H1 (cell line): ENCODE data around the gene ZDHHC3. TPM values are rescaled to one million over a fixed set of nuclear protein-coding genes. Genes with fewer than 3 reads are reported as not detected.

Experiments
- CTCF ChIA-PET: fragments of 300-600 bp; sonication (Branson Sonifier 250); formaldehyde crosslinking; loops from one replicate; lab custom pipeline; 2021; ENCODE audit not compliant: partially characterized antibody; lab: Charles Lee
- POLR2A ChIA-PET: fragments of 300-600 bp; sonication (Branson Sonifier 250); formaldehyde crosslinking; loops from one replicate; lab custom pipeline; 2021; ENCODE audit warnings: inconsistent platforms; ENCODE audit not compliant: partially characterized antibody; lab: Charles Lee
- DNase-seq, 2 experiments: peaks; one replicate each; pipeline versions ENCODE4 v3.0.0 to v3.0.0-alpha.2; 2010 to 2022; ENCODE audit warnings: low spot score in 2 of 2, low read depth in 1 of 2, mixed read lengths in 1 of 2
- FAIRE-seq: peaks from 2 replicates; lab custom pipeline; 2011; peaks lifted over from hg19 to GRCh38; lab: Jason Lieb, UNC
- H2AFZ ChIP-seq: 2 replicates; pipeline ENCODE4 v1.8.1; 2012; ENCODE audit warnings: low read length, inconsistent platforms
- H2AK5ac ChIP-seq: 2 replicates; pipeline ENCODE4 v1.6.1; 2013; ENCODE audit warnings: low read depth, low read length
- H2BK120ac ChIP-seq: replicated peaks from 2 replicates; pipeline ENCODE3; 2013; ENCODE audit warnings: low read depth, low read length, inconsistent platforms
- H2BK12ac ChIP-seq: 2 replicates; pipeline ENCODE4 v1.6.1; 2013; ENCODE audit warnings: low read depth, low read length
- H2BK15ac ChIP-seq: 2 replicates; pipeline ENCODE4 v1.6.1; 2013; ENCODE audit warnings: low read length
- H2BK20ac ChIP-seq: 2 replicates; pipeline ENCODE4 v1.6.1; 2013; ENCODE audit warnings: low read length
- H2BK5ac ChIP-seq: 2 replicates; pipeline ENCODE4 v1.6.1; 2013; ENCODE audit warnings: low read depth, low read length
- H3K14ac ChIP-seq: 2 replicates; pipeline ENCODE4 v1.6.1; 2013; ENCODE audit warnings: inconsistent platforms; ENCODE audit not compliant: insufficient read length
- H3K18ac ChIP-seq: 2 replicates; pipeline ENCODE4 v1.6.1; 2013; ENCODE audit warnings: low read length; ENCODE audit errors: extremely low read depth
- H3K23ac ChIP-seq: 2 replicates; pipeline ENCODE4 v1.6.1; 2013; ENCODE audit warnings: inconsistent platforms; ENCODE audit not compliant: insufficient read length
- H3K23me2 ChIP-seq: 2 replicates; pipeline ENCODE4 v1.6.1; 2013; ENCODE audit warnings: low read depth, low read length
- H3K27ac ChIP-seq: 2 replicates; pipeline ENCODE4 v1.6.1; 2011; ENCODE audit warnings: low read depth, low read length, inconsistent platforms
- H3K27me3 ChIP-seq, 4 experiments: replicated peaks in 1 of 4; 1 replicate in 1 of 4; 2 replicates in 3 of 4; pipeline versions ENCODE4 v1.6.1 to v1.8.1; 2011 to 2013; ENCODE audit warnings: low read length in 3 of 4, mild to moderate bottlenecking in 3 of 4, inconsistent platforms in 2 of 4, mixed read lengths in 2 of 4, moderate library complexity in 1 of 4; ENCODE audit not compliant: control insufficient read depth in 3 of 4, insufficient read depth in 3 of 4; ENCODE audit errors: extremely low read depth in 1 of 4
- H3K36me3 ChIP-seq, 4 experiments: 2 replicates each; pipeline versions ENCODE4 v1.6.1 to v1.8.1; 2011 to 2013; ENCODE audit warnings: mild to moderate bottlenecking in 4 of 4, low read length in 3 of 4, moderate library complexity in 2 of 4, control low read depth in 1 of 4, inconsistent platforms in 1 of 4; ENCODE audit not compliant: insufficient read depth in 4 of 4, control insufficient read depth in 2 of 4
- H3K4ac ChIP-seq: replicated peaks from 2 replicates; pipeline ENCODE3; 2013; ENCODE audit warnings: low read length, low read depth, mixed read lengths, inconsistent platforms; ENCODE audit not compliant: insufficient read length
- H3K4me1 ChIP-seq, 4 experiments: replicated peaks in 1 of 4; 1 replicate in 1 of 4; 2 replicates in 3 of 4; pipeline versions ENCODE4 v1.6.1 to v1.8.1; 2011 to 2013; ENCODE audit warnings: low read length in 3 of 4, inconsistent platforms in 2 of 4, mixed read lengths in 1 of 4; ENCODE audit not compliant: insufficient read depth in 4 of 4, control insufficient read depth in 3 of 4
- H3K4me2 ChIP-seq, 2 experiments: 2 replicates each; pipeline versions ENCODE4 v1.6.1 to v1.8.1; 2011 to 2013; ENCODE audit warnings: low read depth in 2 of 2, low read length in 2 of 2, control low read depth in 1 of 2, inconsistent platforms in 1 of 2, mild to moderate bottlenecking in 1 of 2; ENCODE audit not compliant: insufficient read depth in 1 of 2
- H3K4me3 ChIP-seq, 4 experiments: fragments of 200-600, 300-600 bp in 1 of 4; sonication (generic), shearing (Covaris generic), sonication (Bioruptor Twin) in 1 of 4; 2 replicates each; pipeline versions ENCODE4 v1.5.1 to v1.8.1; 2011 to 2016; ENCODE audit warnings: low read length in 4 of 4, low read depth in 3 of 4, control low read depth in 2 of 4, inconsistent platforms in 2 of 4, mild to moderate bottlenecking in 2 of 4, mixed read lengths in 1 of 4, moderate library complexity in 1 of 4; ENCODE audit not compliant: insufficient read depth in 2 of 4; ENCODE audit errors: extremely low read depth in 1 of 4
- H3K56ac ChIP-seq: replicated peaks from 2 replicates; pipeline ENCODE3; 2013; ENCODE audit warnings: low read depth, mild to moderate bottlenecking, mixed read lengths, low read length, inconsistent platforms; ENCODE audit not compliant: insufficient read length
- H3K79me1 ChIP-seq: 2 replicates; pipeline ENCODE4 v1.6.1; 2013; ENCODE audit warnings: low read depth, low read length, control low read depth
- H3K79me2 ChIP-seq, 2 experiments: 2 replicates each; pipeline versions ENCODE4 v1.6.1 to v1.8.1; 2012 to 2013; ENCODE audit warnings: low read length in 2 of 2, mild to moderate bottlenecking in 2 of 2, inconsistent platforms in 1 of 2; ENCODE audit not compliant: insufficient read depth in 2 of 2, control insufficient read depth in 1 of 2
- H3K9ac ChIP-seq, 4 experiments: replicated peaks in 1 of 4; 1 replicate in 1 of 4; 2 replicates in 3 of 4; pipeline versions ENCODE4 v1.6.1 to v1.8.1; 2011 to 2013; ENCODE audit warnings: low read depth in 3 of 4, low read length in 3 of 4, control low read depth in 2 of 4, mild to moderate bottlenecking in 2 of 4, moderate library complexity in 2 of 4, inconsistent platforms in 1 of 4; ENCODE audit errors: extremely low read depth in 1 of 4
- H3K9me3 ChIP-seq, 2 experiments: 2 replicates each; pipeline versions ENCODE4 v1.6.1 to v1.8.1; 2012 to 2013; ENCODE audit warnings: mild to moderate bottlenecking in 2 of 2, moderate library complexity in 2 of 2, control low read depth in 1 of 2, inconsistent platforms in 1 of 2, low read depth in 1 of 2, low read length in 1 of 2, mixed read lengths in 1 of 2; ENCODE audit not compliant: insufficient read depth in 2 of 2
- H4K20me1 ChIP-seq, 2 experiments: replicated peaks in 1 of 2; 2 replicates each; pipeline versions ENCODE3 to v1.8.1; 2011 to 2013; ENCODE audit warnings: inconsistent platforms in 2 of 2, low read length in 2 of 2, mild to moderate bottlenecking in 1 of 2; ENCODE audit not compliant: insufficient read depth in 2 of 2, control insufficient read depth in 1 of 2
- H4K5ac ChIP-seq: 2 replicates; pipeline ENCODE4 v1.6.1; 2013; ENCODE audit warnings: low read length, low read depth, mixed read lengths, inconsistent platforms; ENCODE audit not compliant: insufficient read length
- H4K8ac ChIP-seq: 2 replicates; pipeline ENCODE4 v1.8.0; 2013; ENCODE audit warnings: mild to moderate bottlenecking, moderate library complexity, low read length, inconsistent platforms; ENCODE audit not compliant: insufficient read depth; ENCODE audit errors: extremely low read depth
- H4K91ac ChIP-seq: replicated peaks from 2 replicates; pipeline ENCODE3; 2013; ENCODE audit warnings: low read length, mixed read lengths, inconsistent platforms; ENCODE audit not compliant: insufficient read length
- ASH2L ChIP-seq: fragments of 200-600, 300-600 bp; sonication (generic); IDR thresholded peaks from one replicate; pipeline ENCODE4 v1.7.1; 2017; ENCODE audit warnings: low read length
- ATF2 ChIP-seq: IDR thresholded peaks from 2 replicates; pipeline ENCODE4 v1.6.1; 2012; ENCODE audit warnings: low read length, inconsistent platforms
- BRCA1 ChIP-seq: IDR thresholded peaks from 2 replicates; pipeline ENCODE4 v1.6.1; 2012; ENCODE audit warnings: low read depth, low read length, improper control_type of control experiment
- CHD1 ChIP-seq: IDR thresholded peaks from 2 replicates; pipeline ENCODE4 v1.6.1; 2012; ENCODE audit warnings: low read depth, low read length, improper control_type of control experiment
- EP300 ChIP-seq, 2 experiments: IDR thresholded peaks; 1 replicate in 1 of 2; 2 replicates in 1 of 2; pipeline ENCODE4 v1.6.1; 2011 to 2012; ENCODE audit warnings: low read depth in 2 of 2, low read length in 2 of 2, mild to moderate bottlenecking in 2 of 2, borderline replicate concordance in 1 of 2, inconsistent platforms in 1 of 2, moderate library complexity in 1 of 2
- JUN ChIP-seq: IDR thresholded peaks from 2 replicates; pipeline ENCODE4 v1.6.1; 2011; ENCODE audit warnings: low read depth, mild to moderate bottlenecking, improper control_type of control experiment, low read length
- KDM5A ChIP-seq: fragments of 200-600 bp; IDR thresholded peaks from 2 replicates; pipeline ENCODE4 v1.7.1; 2012; ENCODE audit warnings: mild to moderate bottlenecking, low read length, inconsistent platforms, mixed read lengths
- MAFK ChIP-seq: IDR thresholded peaks from 2 replicates; pipeline ENCODE4 v1.6.1; 2012; ENCODE audit warnings: low read depth, mild to moderate bottlenecking, improper control_type of control experiment, low read length
- MAX ChIP-seq: IDR thresholded peaks from 2 replicates; pipeline ENCODE4 v1.6.1; 2012; ENCODE audit warnings: inconsistent platforms
- RAD21 ChIP-seq, 2 experiments: IDR thresholded peaks in 1 of 2; conservative IDR thresholded peaks in 1 of 2; 2 replicates each; pipeline ENCODE4 v1.6.1; 2011; ENCODE audit warnings: low read depth in 2 of 2, low read length in 2 of 2, improper control_type of control experiment in 1 of 2, inconsistent platforms in 1 of 2, mild to moderate bottlenecking in 1 of 2, moderate library complexity in 1 of 2
- SAP30 ChIP-seq: fragments of 300-600 bp; sonication (generic); IDR thresholded peaks from 2 replicates; pipeline ENCODE4 v1.7.1; 2012; ENCODE audit warnings: low read length, moderate library complexity, mild to moderate bottlenecking, inconsistent platforms; ENCODE audit not compliant: insufficient read depth, insufficient replicate concordance
- SIX5 ChIP-seq: IDR thresholded peaks from 2 replicates; pipeline ENCODE4 v1.6.1; 2011; ENCODE audit warnings: mild to moderate bottlenecking, low read depth, low read length
- WGBS, 2 experiments: shearing (Covaris generic) in 1 of 2; methylation state at CpG; one replicate each; pipeline versions ENCODE4 v1.1.6 to v1.1.7; 2013 to 2015; ENCODE audit warnings: low lambda C conversion rate in 2 of 2, mixed read lengths in 2 of 2, inconsistent platforms in 1 of 2, low coverage in 1 of 2, missing lambda C conversion rate in 1 of 2; ENCODE audit not compliant: insufficient replicate concordance in 2 of 2, insufficient coverage in 1 of 2, insufficient read length in 1 of 2; ENCODE audit errors: extremely low coverage in 1 of 2, missing lambda C conversion rate in 1 of 2; 5-methylcytosine and 5-hydroxymethylcytosine counted together
- polyA plus RNA-seq, 7 experiments: library from polyadenylated mRNA; depleted of rRNA in 3 of 7; stranded (reverse) in 5 of 7; unstranded in 2 of 7; fragments of >200 nt in 5 of 7; fragments of 200-250 nt in 2 of 7; gene quantifications; 1 replicate in 5 of 7; 2 replicates in 1 of 7; 4 replicates in 1 of 7; pipeline versions ENCODE4 v1.2.1 to v1.2.3, GENCODE V29; 2011 to 2013; ENCODE audit warnings: missing spikeins in 2 of 7, mixed read lengths in 2 of 7
- total RNA-seq: library from RNA; stranded (reverse); fragmentation: NEBNext Ultra II Directional; extraction: Animal tissue kit (Norgen Biotek cat#: 25700); gene quantifications from 2 replicates; pipeline ENCODE4 v1.2.1, GENCODE V29; 2021

The ZDHHC3 gene
- total and polyA plus RNA-seq, 2 of the 8 experiments (the other 6 are each of a cell fraction or from before 2014, with no cell fraction given) = 77.4 to 88.7 TPM

GRCh38 chr3:44909063-44909462 is 66.9 kb downstream of the ZDHHC3 start:
- no peak for FAIRE-seq
- H2BK120ac ChIP-seq = no peak overlapping the region
- CTCF ChIA-PET = interaction anchor here (0.9 to 2.2 kb wide), 4 partner anchors 9 to 29 kb away, joined by 3 to 6 read pairs (median 4); no protein-coding TSS in a partner anchor
- TF ChIP-seq KDM5A (no peak), BRCA1 (no peak), MAX (no peak), CHD1 (no peak), MAFK (no peak), RAD21 (IDR thresholded peaks at IDR 0.05 in 1 of 2, conservative IDR thresholded peaks at IDR 0.05 in 1 of 2; ENCODE audit: low read depth in 2 of 2, low read length in 2 of 2) (no peak), SIX5 (no peak), ATF2 (no peak), EP300 (IDR thresholded peaks at IDR 0.05; ENCODE audit: borderline replicate concordance in 1 of 2, low read depth in 2 of 2, low read length in 2 of 2) (no peak), JUN (no peak), SAP30 (no peak), ASH2L (no peak)

More at GRCh38 chr3:44909063-44909462, 66.9 kb downstream of the ZDHHC3 start:
- Histone ChIP-seq H3K18ac (no peak overlapping the region), H3K4ac (no peak overlapping the region), H2AFZ (no peak overlapping the region), H3K4me2 (no peak overlapping the region), H4K5ac (no peak overlapping the region), H3K27me3 (no peaks in the 10 kb centered on the region), H3K4me3 (no peak overlapping the region), H2AK5ac (no peak overlapping the region), H2BK20ac (no peak overlapping the region), H3K23me2 (no peaks in the 10 kb centered on the region), H3K9ac (no peak overlapping the region), H3K27ac (no peak overlapping the region), H2BK15ac (no peak overlapping the region), H3K14ac (no peak overlapping the region), H3K36me3 (no peaks in the 10 kb centered on the region), H3K9me3 (peaks cover 17 to 25% of the 10 kb centered on the region in 2 experiments; a peak in 3 of 4 replicates), H2BK12ac (no peak overlapping the region), H4K91ac (no peak overlapping the region), H2BK5ac (no peak overlapping the region), H3K79me1 (no peaks in the 10 kb centered on the region), H3K79me2 (no peaks in the 10 kb centered on the region), H3K56ac (no peak overlapping the region), H4K20me1 (no peaks in the 10 kb centered on the region), H3K4me1 (peaks cover 0 to 2% (median 0%) of the 10 kb centered on the region in 4 experiments; a peak in 1 of 7 replicates), H4K8ac (no peak overlapping the region), H3K23ac (no peak overlapping the region)
- WGBS, 2 experiments = 87% methylated on average over 2 of the region's 2 CpGs; no CpG with 5 or more reads in 1 of the 2 experiments
- POLR2A ChIA-PET = interaction anchor here (1.1 kb wide), 1 partner anchor 147 kb away, joined by 5 read pairs; the partner anchor contains the start of genes KIAA1143 and KIF15
- no peak for DNase-seq
